Right lobe of liver (tissue), 4 donors: ENCODE measurements around the gene C1QC.

Experiments used
- CTCF ChIP-seq, 4 donors: fragments of 200-600 bp in 3 of 4; fragments of 450-650 bp in 1 of 4; IDR thresholded peaks; one replicate each; pipeline versions ENCODE4 v1.5.1 to v1.8.0; 2016 to 2022; ENCODE audit warnings: antibody characterized with exemption in 4 of 4, mild to moderate bottlenecking in 2 of 4
- POLR2A ChIP-seq: fragments of 450-650 bp; IDR thresholded peaks from one replicate; pipeline ENCODE4 v1.6.1; 2017; ENCODE audit warnings: antibody characterized with exemption, mild to moderate bottlenecking
- donor health status: DM: no; HTN: no; CAD: no.
- donor health status: DM: no; HTN: no; CAD: no.
- donor health status: DM: no; HTN: yes; CAD: no.

GRCh38 chr1:22645931-22646330, 2.5 kb downstream of the C1QC start:
- TF ChIP-seq CTCF (IDR thresholded peaks at IDR 0.05) (no peak), POLR2A (no peak)
